Bladder microvascular endothelial cell (primary cell): ENCODE measurements around the gene ZNF493. TPM values are rescaled to one million over a fixed set of nuclear protein-coding genes. Genes with fewer than 3 reads are reported as not detected.

Experiments used
- total RNA-seq: library from RNA; depleted of rRNA; stranded (reverse); fragments of >200 nt; gene quantifications from 2 replicates; pipeline ENCODE4 v1.2.3, GENCODE V29; 2014

Gene ZNF493
- total RNA-seq: 11.3 and 38.0 TPM in 2 replicates

DNA sequence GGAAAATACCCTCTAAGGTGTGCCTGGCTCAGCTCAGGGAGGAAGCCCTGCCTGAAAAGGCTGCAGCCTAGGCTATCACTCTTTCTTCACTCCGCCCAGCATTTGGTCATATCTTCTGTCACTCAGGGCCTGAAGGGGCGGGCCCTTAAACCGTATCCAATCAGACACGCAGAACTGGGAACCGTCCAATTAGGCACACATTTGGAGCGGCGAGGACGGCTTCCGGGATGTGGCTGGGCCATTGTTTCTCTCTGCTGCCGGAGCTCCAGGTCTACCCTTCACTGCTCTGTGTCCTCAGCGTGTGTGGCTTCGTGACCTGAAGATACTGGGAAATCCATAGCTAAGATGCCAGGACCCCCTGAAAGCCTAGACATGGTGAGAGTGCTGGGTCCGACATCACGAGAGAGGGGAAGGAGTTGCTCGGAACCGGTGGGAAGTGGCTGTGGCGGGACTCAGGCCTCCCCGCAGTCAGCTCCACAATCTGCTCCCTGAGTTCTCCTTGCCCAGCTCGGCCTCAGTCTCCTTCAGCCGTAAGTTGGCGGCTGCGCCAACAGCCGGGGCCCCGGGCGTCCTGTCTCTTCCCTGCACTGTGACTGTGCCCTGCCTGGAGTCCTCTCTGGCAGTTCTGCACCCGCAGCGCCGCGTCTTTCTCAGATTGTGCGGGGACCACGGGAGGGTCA is at the start of gene ZNF493:
ZNF493 (plus strand) TSS at position 241 of the 680 bp plus-strand sequence; CDS start at position 346, 105 bp downstream.

DNA sequence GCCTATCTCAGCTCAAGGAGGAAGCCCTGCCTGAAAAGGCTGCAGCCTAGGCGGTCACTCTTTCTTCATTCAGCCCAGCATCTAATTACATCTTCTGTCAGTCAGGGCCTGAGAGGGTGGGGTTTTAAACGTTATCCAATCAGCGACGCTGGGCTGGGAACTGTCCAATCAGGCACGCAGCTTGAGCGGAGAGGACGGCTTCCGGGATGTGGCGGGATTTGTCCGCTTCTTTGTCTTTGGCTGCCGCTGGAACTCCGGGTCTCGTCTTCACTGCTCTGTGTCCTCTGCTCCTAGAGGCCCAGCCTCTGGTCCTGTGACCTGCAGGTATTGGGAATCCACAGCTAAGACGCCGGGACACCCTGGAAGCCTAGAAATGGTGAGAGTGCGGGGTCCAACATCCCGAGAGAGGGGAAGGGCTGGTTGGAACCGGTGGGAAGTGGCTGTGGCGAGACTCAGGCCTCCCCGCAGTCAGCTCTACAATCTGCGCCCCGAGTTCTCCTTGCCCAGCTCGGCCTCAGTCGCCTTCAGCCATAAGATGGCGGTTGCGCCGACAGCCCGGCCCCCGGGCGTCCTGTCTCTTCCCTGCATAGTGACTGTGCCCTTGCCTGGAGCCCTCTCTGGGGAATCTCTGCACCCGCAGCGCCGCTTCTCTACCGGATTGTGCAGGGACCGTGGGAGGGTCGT is 38.0 kb upstream of the ZNF493 start, which contains the start of gene ZNF738:
ZNF738 (plus strand) TSS at position 233 of the 684 bp plus-strand sequence; CDS start at position 374, 141 bp downstream.

Other genes with a start within 250 kb of the ZNF493 start
- 3.9 and 13.2 TPM in 2 replicates for gene ZNF708, start 67.7 kb upstream of the ZNF493 start, total RNA-seq
- 3.7 and 5.4 TPM in 2 replicates for gene ZNF738, start 38.1 kb upstream of the ZNF493 start, total RNA-seq
- 2.8 and 3.1 TPM in 2 replicates for gene ZNF429, start 108.5 kb downstream of the ZNF493 start, total RNA-seq